ENCODE measurements around the gene PPP6R3. TPM values are rescaled to one million over a fixed set of nuclear protein-coding genes. Genes with fewer than 3 reads are reported as not detected.

Gene PPP6R3
- total RNA-seq, 1 experiment from 2014 or later: 129 TPM

- peaks cover 44% of the 10 kb centered on the region for H4K20me1 ChIP-seq (ENCODE audit: insufficient read depth)
- CTCF ChIA-PET: interaction anchor here (0.5 to 1.2 kb wide), 3 partner anchors 10 to 374 kb away, joined by 3 to 4 read pairs (median 4); no protein-coding TSS in a partner anchor
- no peaks in the 10 kb centered on the region for H3K4me1 ChIP-seq (replicated peaks; ENCODE audit: insufficient read depth)
- no peaks in the 10 kb centered on the region for H3K9me3 ChIP-seq (ENCODE audit: insufficient read depth, low read depth)
- POLR2A ChIA-PET (ENCODE audit: unreplicated experiment): no interaction called here
- no peak overlapping the region for H3K27ac ChIP-seq
- no peak overlapping the region for H2AFZ ChIP-seq
- no peak overlapping the region for H3K4me3 ChIP-seq
- no peaks in the 10 kb centered on the region for H3K9me2 ChIP-seq (ENCODE audit: insufficient read depth)
- TF ChIP-seq EZH2 (IDR thresholded peaks at IDR 0.05; ENCODE audit: low read depth) (no peak), CTCF (conservative IDR thresholded peaks at IDR 0.05) (peak; percentile 78)
- peaks cover 31% of the 10 kb centered on the region for H3K36me3 ChIP-seq (ENCODE audit: low read depth)
- intact Hi-C loops (cut with micrococcal nuclease; ENCODE audit: unreplicated experiment): no loop called here
- peak in 1 of 2 experiments; percentile 22 for DNase-seq
- H3K4me2 ChIP-seq: no peak overlapping the region
- H3K27me3 ChIP-seq (ENCODE audit: insufficient read depth, low read depth): no peaks in the 10 kb centered on the region
- H3K79me2 ChIP-seq (ENCODE audit: low read depth): no peaks in the 10 kb centered on the region
- H3F3A ChIP-seq (ENCODE audit: insufficient read depth, low read depth): peaks cover 15% of the 10 kb centered on the region; the same call in 1 of the 2 replicates
- no TSS peak for BruUV-seq (replicated peaks)
Observed at GRCh38 chr11:68584097-68584496, 123.5 kb downstream of the PPP6R3 start.

DNA sequence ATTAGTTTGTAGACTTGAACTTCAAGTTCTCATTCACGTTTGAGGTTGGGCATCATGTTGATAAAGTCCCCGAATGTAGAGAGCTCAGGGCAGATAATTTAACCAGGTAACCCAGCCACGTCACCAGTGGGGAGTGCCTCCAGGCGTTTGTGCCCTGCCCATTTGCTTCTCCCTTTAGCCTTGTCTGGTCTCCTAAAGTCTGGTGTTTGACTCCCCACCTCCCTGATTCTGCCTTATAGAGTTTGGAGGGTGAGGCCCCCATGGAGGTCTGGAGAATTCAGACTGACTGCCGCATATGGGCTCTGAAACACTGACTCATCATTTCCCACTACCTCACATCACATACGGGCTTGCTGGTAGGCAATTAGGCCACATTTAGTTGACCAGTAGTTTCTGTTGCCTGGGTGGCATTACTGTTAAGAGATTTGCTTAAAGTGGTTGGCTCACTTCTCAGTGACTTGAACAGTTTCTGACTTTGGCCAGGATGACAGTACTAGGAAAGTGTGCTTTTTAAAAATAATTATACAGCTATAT is 124.5 kb downstream of the PPP6R3 start:
- Histone ChIP-seq H3K27ac (no peak overlapping the region), H3K4me2 (no peak overlapping the region), H3K4me3 (no peak overlapping the region), H3K9me2 (ENCODE audit: insufficient read depth) (no peaks in the 10 kb centered on the region), H2AFZ (no peak overlapping the region), H4K20me1 (ENCODE audit: insufficient read depth) (peaks cover 35% of the 10 kb centered on the region), H3K9me3 (ENCODE audit: insufficient read depth, low read depth) (no peaks in the 10 kb centered on the region), H3K4me1 (replicated peaks; ENCODE audit: insufficient read depth) (no peaks in the 10 kb centered on the region), H3K27me3 (ENCODE audit: insufficient read depth, low read depth) (no peaks in the 10 kb centered on the region), H3K36me3 (ENCODE audit: low read depth) (peaks cover 32% of the 10 kb centered on the region; the same call in 1 of the 2 replicates), H3K79me2 (ENCODE audit: low read depth) (no peaks in the 10 kb centered on the region), H3F3A (ENCODE audit: insufficient read depth, low read depth) (peaks cover 15% of the 10 kb centered on the region; the same call in 1 of the 2 replicates)
- ChIA-PET POLR2A (ENCODE audit: unreplicated experiment) (no interaction called here), CTCF (no interaction called here)
- no peak for TF ChIP-seq CTCF (conservative IDR thresholded peaks at IDR 0.05)
- TF ChIP-seq EZH2 (IDR thresholded peaks at IDR 0.05; ENCODE audit: low read depth): no peak
- intact Hi-C loops (cut with micrococcal nuclease; ENCODE audit: unreplicated experiment): no loop called here
- DNase-seq: no peak
- no TSS peak for BruUV-seq (replicated peaks)

GRCh38 chr11:68589547-68590216 is 129.1 kb downstream of the PPP6R3 start:
- intact Hi-C loops (cut with micrococcal nuclease; ENCODE audit: unreplicated experiment): no loop called here
- Histone ChIP-seq H3K79me2 (ENCODE audit: low read depth) (no peaks in the 10 kb centered on the region), H4K20me1 (ENCODE audit: insufficient read depth) (0 out of 2 replicates have a peak, but pooled peaks cover 8% of the 10 kb centered on the region), H3K4me3 (no peak overlapping the region), H3K36me3 (ENCODE audit: low read depth) (peaks cover 62% of the 10 kb centered on the region), H3K9me2 (ENCODE audit: insufficient read depth) (no peaks in the 10 kb centered on the region), H3K4me1 (replicated peaks; ENCODE audit: insufficient read depth) (no peaks in the 10 kb centered on the region), H3K4me2 (no peak overlapping the region), H3K27me3 (ENCODE audit: insufficient read depth, low read depth) (no peaks in the 10 kb centered on the region), H3F3A (ENCODE audit: insufficient read depth, low read depth) (no peaks in the 10 kb centered on the region; the same call in 1 of the 2 replicates), H2AFZ (no peak overlapping the region), H3K9me3 (ENCODE audit: insufficient read depth, low read depth) (no peaks in the 10 kb centered on the region), H3K27ac (no peak overlapping the region)
- DNase-seq: no peak
- no peak for TF ChIP-seq EZH2 (IDR thresholded peaks at IDR 0.05; ENCODE audit: low read depth)
- TF ChIP-seq CTCF (conservative IDR thresholded peaks at IDR 0.05): no peak
- ChIA-PET CTCF (no interaction called here), POLR2A (ENCODE audit: unreplicated experiment) (interaction anchor here (0.6 kb wide), 2 partner anchors 305 to 312 kb away, joined by 3 to 12 read pairs; no protein-coding TSS in a partner anchor)
- BruUV-seq (replicated peaks): no TSS peak
